Nephron progenitor cell (in vitro differentiated cells): ENCODE data around the gene STEAP1B.

Source experiments
- DNase-seq: peaks from one replicate; pipeline ENCODE4 v3.0.0; 2021
- H3K27ac Mint-ChIP-seq: 2 replicates; pipeline ENCODE4 v1.8.0; 2021; ENCODE audit warnings: mild to moderate bottlenecking, moderate library complexity, mixed read lengths
- H3K27me3 Mint-ChIP-seq: 2 replicates; pipeline ENCODE4 v1.8.0; 2021; ENCODE audit warnings: mild to moderate bottlenecking, low read depth, mixed read lengths; ENCODE audit not compliant: poor library complexity
- H3K36me3 Mint-ChIP-seq: 2 replicates; pipeline ENCODE4 v1.8.0; 2021; ENCODE audit warnings: low read depth, mixed read lengths
- H3K4me1 Mint-ChIP-seq: 2 replicates; pipeline ENCODE4 v1.8.0; 2021; ENCODE audit warnings: mixed read lengths
- H3K4me3 Mint-ChIP-seq: 2 replicates; pipeline ENCODE4 v1.8.0; 2021; ENCODE audit warnings: mild to moderate bottlenecking, moderate library complexity, mixed read lengths
- H3K9me3 Mint-ChIP-seq: 2 replicates; pipeline ENCODE4 v1.8.0; 2021; ENCODE audit warnings: mild to moderate bottlenecking, moderate library complexity, mixed read lengths
- TF ChIP-seq, protein P1 (sequence below): fragments of 200-600 bp; sonication (generic); IDR thresholded peaks from 2 replicates; pipeline ENCODE4 v1.5.0; 2021; ENCODE audit warnings: antibody characterized with exemption

Gene STEAP1B

DNA sequence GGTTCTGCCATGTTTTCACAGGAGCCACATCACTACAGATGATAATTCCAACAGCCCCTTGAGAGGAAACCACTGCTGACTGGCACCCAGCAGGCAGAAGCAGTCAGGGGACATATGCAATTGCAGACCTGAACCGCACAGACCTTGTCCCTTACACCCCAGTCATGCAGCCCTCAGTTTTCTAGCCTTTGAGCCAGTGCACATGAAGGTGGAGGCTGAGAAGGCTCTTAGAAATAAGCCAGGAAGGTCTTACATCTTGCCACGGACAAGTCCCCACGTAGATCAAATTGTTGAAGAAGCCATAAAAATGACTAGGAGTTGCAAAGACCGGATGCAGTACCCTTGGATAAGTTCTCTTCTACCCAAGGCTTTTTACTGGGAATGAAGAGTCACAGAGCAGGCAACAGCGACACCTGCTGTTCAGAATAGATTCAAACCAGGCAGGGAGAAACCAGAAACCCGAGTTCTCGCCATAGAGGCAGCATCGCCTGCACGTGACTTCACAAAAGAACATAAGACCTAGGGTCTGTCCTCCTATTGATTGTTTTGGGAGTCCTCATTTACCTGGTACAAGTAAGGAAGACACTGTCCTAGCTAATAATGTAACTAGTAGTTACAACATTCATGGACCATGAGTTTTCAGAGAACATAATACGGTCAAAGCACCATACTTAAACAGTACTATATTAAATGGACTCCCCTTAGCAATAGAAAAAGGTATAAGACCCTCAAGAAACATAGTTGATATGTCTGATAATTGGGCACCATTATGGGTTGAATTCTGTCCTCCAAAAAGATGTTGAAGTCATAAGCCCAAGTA, 11.1 kb downstream of the STEAP1B start:
- Mint-ChIP-seq H3K36me3 (peaks cover 8% of the 10 kb centered on the region), H3K4me3 (no peak overlapping the region), H3K4me1 (peaks cover 24% of the 10 kb centered on the region), H3K9me3 (peaks cover 16% of the 10 kb centered on the region), H3K27ac (no peak overlapping the region), H3K27me3 (peaks cover 13% of the 10 kb centered on the region)
- DNase-seq: peak; percentile 81
- TF ChIP-seq, protein P1, sequence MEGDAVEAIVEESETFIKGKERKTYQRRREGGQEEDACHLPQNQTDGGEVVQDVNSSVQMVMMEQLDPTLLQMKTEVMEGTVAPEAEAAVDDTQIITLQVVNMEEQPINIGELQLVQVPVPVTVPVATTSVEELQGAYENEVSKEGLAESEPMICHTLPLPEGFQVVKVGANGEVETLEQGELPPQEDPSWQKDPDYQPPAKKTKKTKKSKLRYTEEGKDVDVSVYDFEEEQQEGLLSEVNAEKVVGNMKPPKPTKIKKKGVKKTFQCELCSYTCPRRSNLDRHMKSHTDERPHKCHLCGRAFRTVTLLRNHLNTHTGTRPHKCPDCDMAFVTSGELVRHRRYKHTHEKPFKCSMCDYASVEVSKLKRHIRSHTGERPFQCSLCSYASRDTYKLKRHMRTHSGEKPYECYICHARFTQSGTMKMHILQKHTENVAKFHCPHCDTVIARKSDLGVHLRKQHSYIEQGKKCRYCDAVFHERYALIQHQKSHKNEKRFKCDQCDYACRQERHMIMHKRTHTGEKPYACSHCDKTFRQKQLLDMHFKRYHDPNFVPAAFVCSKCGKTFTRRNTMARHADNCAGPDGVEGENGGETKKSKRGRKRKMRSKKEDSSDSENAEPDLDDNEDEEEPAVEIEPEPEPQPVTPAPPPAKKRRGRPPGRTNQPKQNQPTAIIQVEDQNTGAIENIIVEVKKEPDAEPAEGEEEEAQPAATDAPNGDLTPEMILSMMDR: peak; percentile 87

DNA sequence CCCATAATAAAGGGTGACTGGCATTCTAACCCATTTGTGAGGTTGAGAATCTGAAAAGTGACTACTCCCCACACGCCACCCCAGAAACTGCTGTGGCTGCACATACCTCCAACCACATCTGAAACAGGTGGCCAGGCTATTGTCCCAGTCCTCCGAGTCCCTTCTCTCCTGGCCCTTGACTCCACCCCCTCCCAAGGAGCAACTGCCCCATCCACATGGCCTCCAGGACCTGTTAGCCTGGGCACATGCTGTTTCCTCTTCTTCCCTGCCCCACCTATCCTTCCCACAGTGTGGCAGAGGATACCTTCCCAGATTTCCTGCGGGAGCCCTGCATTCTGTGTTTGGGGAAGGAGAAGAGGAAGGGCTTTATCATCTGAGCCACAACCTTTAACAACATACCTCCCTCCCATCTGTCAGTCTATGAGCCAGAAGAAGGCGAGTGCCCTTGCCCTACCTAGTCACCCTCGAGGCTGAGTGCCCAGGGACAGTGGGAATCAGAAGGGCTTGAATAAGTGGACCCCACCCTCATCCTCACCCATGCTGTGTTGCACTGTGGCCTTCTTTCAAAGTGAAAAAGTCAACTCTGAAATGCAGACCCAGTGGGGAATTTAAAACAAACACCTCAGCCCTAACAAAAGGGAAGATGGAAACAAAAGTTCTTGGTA, 11.9 kb downstream of the STEAP1B start:
- H3K4me3 Mint-ChIP-seq: no peak overlapping the region
- peaks cover 13% of the 10 kb centered on the region for H3K27me3 Mint-ChIP-seq
- H3K9me3 Mint-ChIP-seq: peaks cover 23% of the 10 kb centered on the region
- no peak overlapping the region for H3K27ac Mint-ChIP-seq
- no peak for DNase-seq
- H3K4me1 Mint-ChIP-seq: peaks cover 24% of the 10 kb centered on the region
- TF ChIP-seq, protein P1: no peak
- peaks cover 13% of the 10 kb centered on the region for H3K36me3 Mint-ChIP-seq

DNA sequence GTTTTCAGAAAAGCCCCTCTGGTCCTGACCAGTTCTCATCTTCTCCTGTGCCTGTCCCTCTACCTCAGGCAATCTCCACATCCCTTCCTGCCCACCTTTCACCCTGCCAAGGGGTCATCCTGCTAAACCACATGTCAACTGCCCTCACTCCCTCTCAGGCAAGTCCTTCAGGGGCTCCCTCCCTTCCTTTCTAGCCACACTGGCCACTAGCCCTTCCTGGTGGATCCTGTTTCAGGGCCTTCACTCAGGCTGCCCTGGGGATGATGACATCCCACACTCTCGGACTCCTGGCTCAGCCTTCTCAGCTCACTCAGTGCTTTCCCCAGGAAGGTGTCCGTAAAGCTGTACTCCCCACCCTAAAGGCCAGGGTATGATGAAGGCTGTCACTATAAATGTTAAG, 13.4 kb downstream of the STEAP1B start:
- DNase-seq: no peak
- Mint-ChIP-seq H3K9me3 (peaks cover 26% of the 10 kb centered on the region), H3K4me1 (peaks cover 38% of the 10 kb centered on the region), H3K4me3 (no peak overlapping the region), H3K27ac (no peak overlapping the region), H3K27me3 (peaks cover 13% of the 10 kb centered on the region), H3K36me3 (peaks cover 13% of the 10 kb centered on the region)
- TF ChIP-seq, protein P1: no peak

DNA sequence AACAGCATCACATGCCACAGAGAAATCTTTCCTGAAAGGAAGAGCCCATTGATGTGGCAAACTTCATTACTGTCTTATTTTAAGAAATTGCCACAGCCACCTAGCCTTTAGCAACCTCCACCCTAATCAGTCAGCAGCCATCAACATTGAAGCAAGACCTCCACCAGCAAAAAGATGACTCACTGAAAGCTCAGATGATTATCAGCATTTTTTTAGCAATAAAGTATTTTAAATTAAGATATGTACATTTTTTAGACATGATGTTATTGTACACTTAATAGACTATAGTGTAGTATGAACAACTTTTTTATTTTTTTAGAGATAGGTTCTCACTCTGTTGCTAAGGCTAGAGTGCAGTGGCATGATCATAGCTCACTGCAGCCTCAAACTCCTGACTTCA, 14.8 kb downstream of the STEAP1B start:
- Mint-ChIP-seq H3K9me3 (peaks cover 26% of the 10 kb centered on the region), H3K36me3 (peaks cover 13% of the 10 kb centered on the region), H3K27ac (no peak overlapping the region), H3K4me1 (peaks cover 40% of the 10 kb centered on the region), H3K4me3 (no peak overlapping the region), H3K27me3 (peaks cover 10% of the 10 kb centered on the region)
- TF ChIP-seq, protein P1: no peak
- no peak for DNase-seq

DNA sequence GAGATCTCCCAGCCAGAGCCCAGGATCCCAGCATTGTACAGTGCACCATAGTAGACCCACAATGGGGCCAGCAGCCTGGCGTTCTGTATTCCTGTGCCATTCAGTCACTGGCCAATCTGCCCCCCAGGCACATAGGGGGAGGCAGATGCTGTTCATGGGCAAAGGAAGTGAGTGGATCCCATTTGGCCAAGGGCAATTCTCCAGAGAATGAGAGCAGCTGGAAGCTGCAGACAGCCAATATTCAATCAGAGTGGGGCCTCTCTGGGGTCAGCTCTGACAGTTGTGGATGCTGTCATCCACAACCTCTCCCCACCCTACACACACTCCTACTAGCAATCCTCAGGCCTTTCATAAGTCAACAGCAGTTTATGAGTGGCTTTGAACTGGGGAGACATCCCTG, 17.5 kb downstream of the STEAP1B start:
- Mint-ChIP-seq H3K9me3 (peaks cover 26% of the 10 kb centered on the region), H3K4me3 (no peak overlapping the region), H3K36me3 (peaks cover 13% of the 10 kb centered on the region), H3K27me3 (peaks cover 13% of the 10 kb centered on the region), H3K4me1 (peaks cover 28% of the 10 kb centered on the region), H3K27ac (no peak overlapping the region)
- DNase-seq: no peak
- TF ChIP-seq, protein P1: no peak
